Dedifferentiated amniotic fluid mesenchymal stem cell (primary cell): Measurements from ENCODE around the gene EMID1.

Experiments
- DNase-seq: peaks from one replicate; pipeline ENCODE4 v3.0.0-alpha.2; 2016; ENCODE audit errors: extremely low spot score

The EMID1 gene

DNA sequence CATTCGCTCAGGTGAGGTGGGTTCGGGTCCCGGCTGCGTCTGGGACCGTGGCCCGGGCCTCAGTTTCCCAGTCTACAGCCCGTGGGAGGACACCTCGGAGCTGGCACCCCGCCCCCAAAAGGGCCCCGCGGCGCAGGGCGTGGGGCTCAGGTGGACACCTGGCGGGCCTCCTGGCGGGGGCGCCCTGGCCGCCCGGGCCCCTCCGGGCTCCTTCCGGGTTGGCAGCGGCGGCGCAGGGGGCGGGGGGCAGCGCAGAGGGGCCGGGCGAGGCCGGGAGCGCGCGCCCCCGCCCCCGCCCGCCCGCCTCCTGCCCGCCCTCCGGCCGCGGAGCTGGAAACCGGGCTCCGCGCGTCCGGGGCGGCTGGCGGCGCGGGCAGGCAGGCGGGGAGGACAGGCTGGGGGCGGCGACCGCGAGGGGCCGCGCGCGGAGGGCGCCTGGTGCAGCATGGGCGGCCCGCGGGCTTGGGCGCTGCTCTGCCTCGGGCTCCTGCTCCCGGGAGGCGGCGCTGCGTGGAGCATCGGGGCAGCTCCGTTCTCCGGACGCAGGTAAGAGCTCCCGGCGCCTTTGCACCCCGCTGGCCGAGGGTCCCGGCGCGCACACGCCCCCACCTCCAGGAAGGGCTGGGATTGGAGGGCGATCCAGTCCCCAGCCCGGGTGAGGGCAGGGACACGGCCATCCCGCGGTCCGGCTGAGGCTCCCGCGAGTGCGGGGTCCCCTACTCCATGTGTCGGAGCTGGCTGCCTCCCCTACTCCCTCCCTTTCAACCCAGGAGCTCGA, at the start of gene EMID1:
Gene EMID1 (plus strand): TSS at position 303 of the 778 bp plus-strand sequence. CDS start 143 bp downstream, at position 446.
- no peak for DNase-seq

DNA sequence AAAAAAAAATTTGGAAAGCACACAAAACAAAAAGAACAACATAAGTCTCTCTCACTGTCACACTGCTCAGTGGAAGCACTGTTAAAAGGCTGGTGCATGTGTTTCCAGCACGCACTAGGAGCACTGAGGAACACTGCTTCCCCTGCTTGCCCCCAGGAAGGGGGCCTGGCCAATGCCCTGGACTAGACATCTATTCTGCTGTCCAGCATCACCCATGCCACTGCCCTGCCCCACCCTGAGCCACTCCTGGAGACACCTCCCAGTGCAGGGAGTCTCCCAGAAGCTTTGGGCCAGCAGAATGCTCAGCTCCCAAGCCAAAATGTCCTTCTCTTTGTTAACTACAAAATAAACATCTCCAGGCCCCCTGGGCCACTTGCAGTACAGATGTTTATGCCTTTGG, 49.7 kb upstream of the EMID1 start:
- DNase-seq: no peak

DNA sequence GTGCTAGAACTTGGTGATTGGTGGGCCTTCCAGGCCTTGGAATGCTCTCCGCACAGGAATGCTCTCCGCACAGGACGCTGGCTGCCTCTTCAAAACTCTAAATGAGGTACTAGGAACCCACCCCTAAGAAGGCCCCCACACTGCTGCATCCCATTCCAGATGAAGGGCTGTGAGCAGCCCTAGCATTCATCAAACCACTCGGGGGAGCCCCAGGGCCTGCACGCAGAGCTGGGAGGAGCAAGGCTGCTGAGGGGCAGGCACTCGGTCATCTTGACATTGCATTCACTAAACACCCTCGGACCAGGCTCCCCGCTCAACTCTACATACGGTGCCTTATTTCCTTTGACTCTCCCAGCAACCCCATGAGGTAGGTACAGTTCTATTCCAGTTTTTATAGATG, 49.2 kb upstream of the EMID1 start:
- no peak for DNase-seq

DNA sequence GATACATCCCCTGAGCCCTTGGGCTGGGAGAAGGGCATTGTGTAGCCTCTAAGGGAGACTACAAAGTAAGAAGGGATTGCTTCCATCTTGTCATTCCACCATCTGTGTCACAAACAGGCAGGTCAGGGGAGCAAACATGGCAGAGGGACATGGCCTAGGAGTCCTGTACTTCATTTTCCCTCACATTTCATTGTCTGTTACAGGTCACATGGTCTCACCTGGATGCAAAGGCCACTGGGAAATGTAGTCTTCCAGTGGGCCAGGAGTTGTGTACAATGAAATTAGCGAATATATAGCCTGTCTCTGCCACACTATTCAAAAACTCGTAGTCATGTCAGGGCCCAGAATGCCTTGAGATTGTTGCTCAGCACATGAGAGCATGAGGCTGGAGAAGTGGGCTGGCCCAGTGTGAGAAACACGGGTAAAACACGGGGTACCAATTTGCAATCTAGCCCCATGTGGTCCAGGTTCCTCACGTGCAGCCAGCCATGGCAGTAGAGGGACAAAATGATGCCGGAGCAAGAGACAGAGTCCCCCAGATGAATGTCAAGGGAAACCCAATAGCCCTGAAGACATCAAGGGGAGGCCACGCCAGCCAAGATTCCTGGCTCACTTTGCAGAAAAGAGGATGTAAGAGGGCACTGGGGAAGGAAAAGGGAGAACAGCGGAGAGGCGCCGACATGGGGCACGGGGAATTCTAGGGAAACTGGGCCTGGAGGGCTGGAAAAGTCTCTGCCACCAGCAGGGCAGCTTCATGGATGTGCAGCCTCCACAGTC, 47.7 kb upstream of the EMID1 start:
- DNase-seq: no peak

DNA sequence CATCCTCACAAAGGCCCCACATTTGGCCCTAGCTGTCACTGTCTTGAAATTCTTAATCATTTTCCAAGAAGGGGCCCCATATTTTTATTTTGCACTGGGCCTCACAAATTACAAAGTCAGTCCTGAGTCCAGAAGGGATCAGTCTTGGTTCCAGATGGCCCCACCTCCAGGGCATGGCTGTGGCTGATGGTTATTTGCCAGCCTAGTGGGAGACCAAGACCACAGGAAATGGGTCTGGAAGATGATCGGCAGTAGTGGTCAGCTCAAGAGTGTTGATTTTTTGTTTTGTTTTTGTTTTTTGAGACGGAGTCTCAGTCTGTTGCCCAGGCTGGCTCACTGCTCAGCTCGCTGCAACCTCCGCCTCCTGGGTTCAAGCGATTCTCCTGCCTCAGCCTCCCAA, 47.1 kb upstream of the EMID1 start:
- no peak for DNase-seq

DNA sequence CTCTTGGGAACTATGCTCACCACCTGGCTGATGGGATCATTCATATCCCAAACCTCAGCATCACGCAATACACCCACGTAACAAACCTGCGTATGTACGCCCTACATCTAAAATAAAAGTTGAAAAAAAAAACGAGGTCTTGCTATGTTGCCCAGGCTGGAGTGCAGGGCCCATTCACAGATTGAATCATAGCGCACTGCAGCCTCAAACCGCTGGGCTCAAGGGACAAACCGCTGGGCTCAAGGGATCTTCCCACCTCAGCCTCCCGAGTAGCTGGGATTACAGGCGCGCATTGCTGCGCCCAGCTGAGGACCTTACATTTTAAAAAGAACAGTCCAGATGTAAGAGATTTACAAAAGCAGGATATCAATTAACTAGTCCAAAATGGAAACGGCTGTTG, 41.9 kb upstream of the EMID1 start:
- DNase-seq: no peak

DNA sequence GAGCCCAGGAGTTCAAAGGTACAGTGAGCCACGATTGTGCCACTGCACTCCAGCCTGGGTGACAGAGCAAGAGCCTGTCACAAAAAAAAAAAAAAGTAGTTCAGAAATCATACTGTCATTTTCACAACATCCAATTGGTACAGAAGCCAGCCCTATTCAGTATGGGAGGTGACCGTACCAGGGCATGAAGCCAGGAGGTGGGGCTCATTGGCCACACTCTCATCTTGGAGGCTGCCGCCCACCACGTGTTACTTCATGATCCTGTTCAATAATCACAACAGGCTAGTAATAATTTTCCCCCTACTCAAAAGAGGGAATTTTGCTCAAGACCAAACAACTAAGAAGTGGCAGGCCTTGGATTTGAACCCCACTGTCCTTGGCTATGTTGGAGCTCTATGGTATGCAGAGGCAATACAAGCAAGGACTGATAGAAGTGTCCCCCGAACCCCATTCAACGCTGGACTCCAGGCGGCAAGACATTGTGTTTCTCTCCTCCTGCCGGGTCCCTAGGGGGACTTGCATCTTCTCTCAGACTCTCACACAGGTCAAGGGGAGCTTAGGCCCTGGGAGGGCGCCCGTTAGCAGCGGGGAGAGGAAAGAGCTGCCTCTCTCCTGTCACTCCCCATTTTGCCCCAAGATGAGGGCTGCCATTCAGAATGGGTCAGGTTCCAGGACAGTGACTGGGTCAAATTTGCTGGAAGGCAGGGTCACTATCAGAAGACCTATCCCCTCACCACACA, 40.2 kb upstream of the EMID1 start:
- DNase-seq: no peak

DNA sequence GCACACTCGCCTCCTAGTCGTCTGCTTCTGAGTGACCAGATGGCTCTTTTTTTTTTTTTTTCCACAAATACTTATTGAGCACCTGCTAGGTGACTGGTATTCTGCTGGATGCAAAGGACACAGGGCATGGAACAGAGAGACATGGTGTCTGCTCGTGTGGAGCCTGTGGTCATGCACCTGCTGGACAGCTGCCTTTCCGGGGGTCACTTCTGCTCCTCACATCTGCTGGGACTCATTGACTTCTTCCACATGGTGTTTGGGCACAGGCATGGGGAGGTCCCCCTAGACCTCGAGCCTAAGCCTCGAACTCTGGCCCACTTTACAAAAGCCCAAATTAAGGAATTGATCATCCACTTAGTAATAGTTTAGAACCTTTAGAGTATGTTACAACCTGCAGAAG, 39.5 kb upstream of the EMID1 start:
- DNase-seq: no peak

DNA sequence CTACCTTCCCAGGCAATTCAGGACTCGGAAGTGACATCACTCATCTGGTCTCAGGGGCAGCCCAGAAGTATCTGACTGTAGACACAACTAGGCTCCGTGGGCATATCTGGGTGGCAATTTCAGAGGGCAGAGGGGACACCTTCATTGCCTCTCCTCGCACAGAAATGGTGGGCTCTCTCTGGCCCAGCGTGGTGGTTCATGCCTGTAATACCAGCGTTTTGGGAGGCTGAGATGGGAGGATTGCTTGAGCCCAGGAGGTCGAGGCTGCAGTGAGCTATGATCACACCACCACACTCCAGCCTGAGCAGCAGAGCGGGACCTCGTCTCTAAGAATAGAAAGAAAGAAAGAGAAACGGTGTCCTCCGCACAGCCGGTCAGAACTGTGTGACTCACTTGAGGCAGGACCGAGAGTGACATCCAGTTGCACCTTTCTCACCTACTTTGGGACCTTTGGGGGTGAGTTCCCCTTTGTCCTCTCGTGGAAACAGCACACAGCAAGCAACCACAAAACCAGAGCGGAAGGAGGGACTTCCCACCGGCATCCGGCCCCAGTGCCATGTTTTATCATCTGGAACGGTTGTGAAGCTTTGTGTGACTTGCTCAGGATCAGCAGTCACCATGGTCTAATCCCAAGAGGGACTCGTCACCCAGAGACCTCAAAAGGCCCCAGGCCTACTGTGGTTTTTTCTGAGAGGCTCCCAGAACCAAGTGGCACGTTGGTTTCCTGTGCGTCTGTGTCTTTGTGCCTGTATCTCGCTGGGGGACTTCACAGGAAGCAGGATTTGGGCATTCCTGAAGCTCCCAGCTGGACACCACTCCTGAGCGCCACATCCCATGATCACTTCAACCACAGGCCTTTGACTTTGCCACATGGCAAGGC, 38.4 kb upstream of the EMID1 start:
- DNase-seq: no peak

DNA sequence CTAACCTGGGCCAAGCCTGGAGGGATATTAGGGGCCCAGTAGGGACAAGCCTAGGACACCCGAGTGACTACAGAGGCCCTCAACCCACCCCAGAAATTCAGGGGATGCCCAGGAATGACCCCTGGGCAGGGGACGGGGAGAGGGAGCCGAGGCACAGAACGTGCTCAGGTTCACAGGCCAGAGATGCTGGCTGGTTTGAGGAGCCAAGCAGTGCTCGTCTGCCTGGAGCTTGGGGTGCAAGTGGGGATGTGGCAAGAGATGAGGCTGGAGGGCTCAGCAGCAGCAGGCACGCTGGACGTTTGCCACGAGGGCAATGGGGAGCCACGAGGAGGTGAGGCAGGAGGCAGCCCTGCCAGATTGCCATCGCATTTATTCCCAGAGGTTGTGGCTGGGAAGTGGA, 34.0 kb upstream of the EMID1 start:
- DNase-seq: no peak

DNA sequence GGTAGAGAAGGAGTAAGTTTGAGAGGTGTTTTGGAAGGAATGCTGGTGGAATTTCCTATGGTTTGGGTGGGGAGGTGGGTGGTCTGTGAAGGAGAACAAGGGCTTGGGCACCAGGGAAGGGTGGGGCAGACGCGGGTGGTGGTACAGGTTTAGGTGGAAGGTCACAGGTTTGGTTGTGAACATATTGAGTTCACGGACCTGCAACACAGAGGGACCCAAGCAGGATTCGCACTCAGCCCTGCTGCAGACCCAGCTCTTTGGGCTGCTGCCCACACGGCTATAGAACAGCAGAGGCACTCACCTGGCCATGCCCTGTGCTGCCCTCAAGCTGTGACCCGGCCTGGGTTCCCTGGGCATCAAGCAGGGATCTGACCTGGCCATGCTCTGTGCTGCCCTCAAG, 33.5 kb upstream of the EMID1 start:
- DNase-seq: no peak

DNA sequence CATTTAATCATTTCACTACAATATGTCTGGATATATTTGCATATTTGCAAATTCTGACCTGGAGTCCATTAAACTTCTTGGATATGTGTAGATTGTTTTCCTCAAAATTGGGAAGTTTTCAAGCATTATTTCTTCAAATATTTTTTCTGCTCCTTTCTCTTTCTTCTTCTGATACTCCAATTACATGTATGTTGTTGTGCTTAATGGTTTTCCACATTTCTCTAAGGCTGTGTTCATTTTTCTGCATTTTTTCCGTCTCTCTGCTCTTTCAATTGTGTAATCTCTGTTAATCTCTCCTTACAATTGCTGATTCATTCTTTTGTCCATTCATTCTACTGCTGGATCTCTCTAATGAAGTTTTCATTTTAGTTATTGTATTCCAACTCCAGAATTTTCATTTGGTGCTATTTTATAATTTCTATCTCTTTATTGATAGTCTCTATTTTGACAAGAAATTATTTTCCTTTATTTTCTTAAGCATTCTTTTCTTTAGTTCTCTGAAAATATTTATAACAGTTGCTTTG, 30.3 kb upstream of the EMID1 start:
- no peak for DNase-seq

DNA sequence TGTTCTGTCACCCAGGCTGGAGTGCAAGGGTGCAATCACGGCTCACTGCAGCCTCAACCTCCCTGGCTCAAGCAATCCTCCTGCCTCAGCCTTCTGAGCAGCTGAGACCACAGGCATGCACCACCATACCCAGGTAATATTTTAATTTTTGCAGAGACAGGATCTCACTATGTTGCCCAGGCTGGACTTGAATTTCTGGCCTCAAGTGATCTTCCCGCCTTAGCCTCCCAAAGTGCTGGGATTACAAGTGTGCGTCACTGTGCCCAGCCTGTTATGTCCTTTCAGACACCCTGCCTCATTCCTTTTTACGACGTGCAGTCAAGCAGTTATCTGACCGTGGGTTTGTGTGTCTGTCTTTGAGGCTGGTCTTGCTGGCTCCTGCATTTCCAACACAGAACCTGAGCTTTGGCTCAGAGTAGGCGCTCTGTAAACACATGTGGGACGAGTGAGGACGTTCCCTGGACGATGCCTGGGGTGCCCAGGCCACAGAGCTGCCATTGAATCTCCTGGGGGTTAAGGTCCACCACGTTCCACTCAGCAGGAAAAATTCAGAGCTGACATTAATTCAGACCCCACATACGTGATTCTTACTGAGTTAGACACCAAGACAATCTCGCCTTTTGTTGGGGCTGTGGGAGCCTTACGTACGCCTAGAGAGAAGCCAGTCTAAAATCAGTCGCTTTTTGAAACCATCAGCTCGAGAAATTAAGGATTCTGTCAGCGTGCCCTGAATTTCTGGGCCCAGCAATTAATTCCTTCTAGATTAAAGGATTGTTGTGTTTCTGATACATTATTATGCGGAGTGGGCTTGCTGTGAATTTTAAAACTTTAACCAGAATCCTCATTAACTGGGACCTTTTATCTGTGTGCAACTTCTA, 21.5 kb upstream of the EMID1 start:
- no peak for DNase-seq

DNA sequence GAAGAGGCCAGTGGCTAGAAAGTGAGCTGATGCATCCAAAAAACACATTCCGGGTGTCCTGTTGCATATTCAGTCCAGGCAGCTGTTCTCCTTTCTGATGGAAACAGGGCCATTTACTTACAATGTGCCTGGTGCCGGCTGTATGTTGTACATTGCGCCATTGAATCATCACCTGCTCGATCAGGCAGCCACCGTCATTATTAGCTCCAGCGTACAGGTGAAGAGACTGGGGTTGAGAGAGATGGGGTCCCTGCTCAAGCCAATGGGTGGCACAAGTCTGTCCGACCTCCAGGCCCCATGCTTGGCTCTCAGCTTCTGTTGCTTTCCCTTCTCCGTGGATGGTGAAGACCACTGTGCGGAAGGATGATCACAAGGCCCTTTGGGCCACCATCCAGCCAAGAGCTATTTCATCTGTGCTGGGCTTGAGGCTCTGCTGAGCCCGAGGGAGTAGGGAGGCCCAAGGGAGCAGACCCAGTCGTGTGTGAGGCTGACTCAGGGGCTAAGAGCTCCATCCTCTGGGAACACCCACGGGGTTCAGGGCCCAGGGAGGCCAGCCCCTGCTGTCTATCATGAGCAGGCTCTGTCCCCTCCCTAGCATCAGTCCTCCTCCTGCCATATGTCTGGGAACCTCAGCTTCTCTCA, 20.7 kb upstream of the EMID1 start:
- DNase-seq: no peak

DNA sequence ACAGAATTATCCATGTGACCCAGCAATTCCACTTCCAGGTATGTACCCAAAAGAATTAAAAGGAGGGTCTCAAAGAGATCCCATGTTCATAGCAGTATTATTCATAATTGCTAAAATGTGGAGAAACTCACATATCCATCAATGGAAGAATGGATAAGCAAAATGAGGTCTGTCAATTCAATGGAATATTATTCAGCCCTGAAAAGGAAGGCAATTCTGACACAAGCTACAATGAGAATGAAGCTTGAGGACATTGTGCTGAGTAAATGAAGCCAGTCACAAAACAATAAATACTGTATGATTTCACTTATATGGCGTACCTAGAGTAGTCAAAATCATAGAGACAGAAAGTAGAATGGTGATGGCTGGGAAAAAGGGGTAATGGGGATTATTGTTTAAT, 19.4 kb upstream of the EMID1 start:
- DNase-seq: no peak

DNA sequence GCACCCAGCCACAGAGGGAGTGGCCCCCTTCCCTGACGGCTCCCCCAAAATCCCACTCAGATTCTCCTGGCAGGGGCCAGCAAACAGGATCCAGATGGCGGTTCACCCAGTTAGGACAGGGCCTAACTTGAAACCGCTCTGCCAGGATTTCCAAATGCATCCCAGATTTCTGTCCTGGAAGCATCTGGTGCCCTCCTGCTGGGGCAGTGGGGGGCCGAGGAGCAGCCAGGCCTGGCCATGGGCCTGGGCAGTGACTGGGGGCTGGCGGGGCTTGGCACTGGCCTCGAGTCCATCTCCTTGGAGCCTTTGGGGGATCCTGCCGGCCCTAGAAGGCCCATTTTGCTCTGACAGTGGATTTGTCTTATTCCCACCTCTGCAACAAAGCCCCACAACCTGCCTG, 17.9 kb upstream of the EMID1 start:
- DNase-seq: no peak

DNA sequence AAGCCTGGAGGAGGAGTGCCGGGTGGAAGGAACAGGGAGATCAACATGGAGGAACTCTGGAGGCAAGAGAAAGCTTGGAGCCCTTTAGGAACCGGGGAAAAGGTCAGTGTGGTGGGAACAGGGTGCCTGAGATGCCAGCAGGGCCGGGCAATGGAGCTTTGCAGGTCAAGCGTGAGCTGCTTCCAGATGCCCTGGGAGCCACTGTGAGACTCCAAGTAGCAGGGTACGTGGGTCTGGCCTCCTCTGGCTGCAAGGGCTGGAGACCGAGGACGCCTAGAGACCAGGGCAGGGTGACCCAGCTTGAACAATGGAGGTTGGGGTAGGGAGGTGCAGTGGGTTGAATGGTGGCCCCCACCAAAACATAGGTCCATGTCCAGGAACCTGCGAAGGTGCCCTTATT, 15.6 kb upstream of the EMID1 start:
- no peak for DNase-seq

DNA sequence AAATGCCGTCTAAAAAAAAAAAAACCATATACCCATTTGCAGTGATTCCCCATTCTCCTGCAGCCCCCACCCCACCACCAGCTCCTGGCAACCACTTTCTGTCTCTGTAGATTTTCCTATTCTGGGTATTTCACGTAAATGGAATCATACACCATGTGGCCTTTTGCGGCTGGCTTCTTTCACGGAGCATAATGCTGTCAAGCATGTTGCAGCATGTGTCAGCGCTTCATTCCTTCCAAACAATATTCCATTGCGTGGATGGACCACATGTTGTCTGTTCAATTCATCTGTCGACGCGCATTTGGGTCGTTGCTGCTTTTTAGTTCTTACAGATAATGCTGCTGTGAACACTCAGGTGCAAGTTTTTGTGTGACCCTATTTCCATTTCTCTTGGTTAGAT, 14.8 kb upstream of the EMID1 start:
- no peak for DNase-seq

DNA sequence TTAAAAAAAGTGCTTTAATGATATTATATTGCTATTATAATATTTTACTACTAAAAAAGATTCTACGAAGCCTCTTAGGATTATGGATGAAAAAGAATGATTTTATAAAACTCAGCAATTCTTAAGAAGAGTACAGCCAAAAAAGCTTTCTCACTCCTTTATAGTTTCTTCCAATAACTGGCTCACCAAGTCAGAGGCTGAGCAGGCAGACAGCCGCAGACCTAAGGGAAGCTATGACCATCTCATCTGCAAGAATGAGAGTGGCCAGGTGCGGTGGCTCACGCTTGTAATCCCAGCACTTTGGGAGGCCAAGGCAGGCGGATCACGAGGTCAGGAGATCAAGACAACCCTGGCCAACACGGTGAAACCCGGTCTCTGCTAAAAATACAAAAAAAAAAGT, 12.7 kb upstream of the EMID1 start:
- no peak for DNase-seq

DNA sequence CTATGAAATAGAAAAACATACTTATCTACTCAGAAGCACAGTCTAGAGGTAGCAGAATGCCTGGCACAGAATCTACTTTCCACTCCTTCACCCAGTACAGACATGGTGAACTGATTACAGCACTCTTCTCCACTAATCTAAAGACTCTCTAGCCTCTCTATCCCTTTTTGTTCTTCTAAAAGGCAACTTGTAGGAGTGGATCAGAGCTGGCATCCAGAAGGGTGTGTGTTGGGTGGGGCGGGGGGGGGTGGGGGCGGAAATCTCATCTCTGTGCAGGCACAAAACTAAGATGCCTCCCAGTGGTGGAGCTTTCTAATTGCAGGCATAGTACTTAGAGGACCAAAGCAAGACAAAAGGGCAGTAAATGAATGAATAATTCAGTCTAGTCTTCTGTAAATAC, 11.5 kb upstream of the EMID1 start:
- DNase-seq: no peak
